NCI-H524 (cell line): ENCODE measurements around the gene TIMP2.
"Not testable (repeated sequence)": the region's sequence is repeated elsewhere in the genome, so short reads cannot be mapped to it uniquely, and the experiment has no call there.

Experiments
- DNase-seq, 2 experiments: peaks; one replicate each; lab custom pipeline; 2025; lab: John Stamatoyannopoulos, UW

The TIMP2 gene

DNA sequence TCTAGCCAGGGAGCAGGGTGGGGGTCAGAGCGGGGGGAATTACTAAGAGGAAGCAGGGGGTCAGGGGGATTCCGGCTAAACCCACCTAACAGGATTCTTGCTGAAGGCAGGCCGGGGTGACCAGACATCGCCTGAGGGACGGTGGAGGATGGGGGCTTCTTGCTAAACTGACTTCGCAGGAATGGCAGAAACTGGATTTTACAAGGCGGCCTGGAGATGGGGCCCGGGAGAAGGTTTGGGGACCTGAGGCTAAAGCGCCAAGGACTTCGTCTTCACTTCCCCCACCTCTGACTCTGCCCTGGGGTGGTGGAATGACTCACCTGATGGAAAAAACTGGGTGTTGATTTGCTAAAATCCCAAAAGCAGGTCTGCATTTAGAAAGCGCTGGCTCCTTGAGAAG, 31.1 kb upstream of the TIMP2 start:
- no peak for DNase-seq

DNA sequence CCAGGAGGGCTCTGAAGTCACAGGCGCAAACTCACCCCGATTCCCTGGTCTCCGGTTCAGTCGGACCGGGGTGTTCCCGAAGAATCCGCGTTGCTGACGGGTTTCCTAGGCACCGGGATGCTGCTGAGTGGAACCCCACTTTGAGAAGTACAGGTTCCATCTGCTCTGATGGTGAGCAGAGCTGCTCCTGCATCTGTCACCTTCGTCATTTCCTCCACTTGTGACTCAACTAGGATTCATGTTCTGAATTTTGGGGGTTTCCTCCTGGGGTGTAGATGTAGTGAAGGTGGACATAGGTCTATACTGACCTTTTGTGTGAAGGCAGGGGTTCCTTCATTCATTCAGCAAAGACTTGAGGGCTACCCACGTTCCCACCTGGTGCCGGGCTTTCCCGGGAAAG, 29.5 kb upstream of the TIMP2 start:
- no peak for DNase-seq

DNA sequence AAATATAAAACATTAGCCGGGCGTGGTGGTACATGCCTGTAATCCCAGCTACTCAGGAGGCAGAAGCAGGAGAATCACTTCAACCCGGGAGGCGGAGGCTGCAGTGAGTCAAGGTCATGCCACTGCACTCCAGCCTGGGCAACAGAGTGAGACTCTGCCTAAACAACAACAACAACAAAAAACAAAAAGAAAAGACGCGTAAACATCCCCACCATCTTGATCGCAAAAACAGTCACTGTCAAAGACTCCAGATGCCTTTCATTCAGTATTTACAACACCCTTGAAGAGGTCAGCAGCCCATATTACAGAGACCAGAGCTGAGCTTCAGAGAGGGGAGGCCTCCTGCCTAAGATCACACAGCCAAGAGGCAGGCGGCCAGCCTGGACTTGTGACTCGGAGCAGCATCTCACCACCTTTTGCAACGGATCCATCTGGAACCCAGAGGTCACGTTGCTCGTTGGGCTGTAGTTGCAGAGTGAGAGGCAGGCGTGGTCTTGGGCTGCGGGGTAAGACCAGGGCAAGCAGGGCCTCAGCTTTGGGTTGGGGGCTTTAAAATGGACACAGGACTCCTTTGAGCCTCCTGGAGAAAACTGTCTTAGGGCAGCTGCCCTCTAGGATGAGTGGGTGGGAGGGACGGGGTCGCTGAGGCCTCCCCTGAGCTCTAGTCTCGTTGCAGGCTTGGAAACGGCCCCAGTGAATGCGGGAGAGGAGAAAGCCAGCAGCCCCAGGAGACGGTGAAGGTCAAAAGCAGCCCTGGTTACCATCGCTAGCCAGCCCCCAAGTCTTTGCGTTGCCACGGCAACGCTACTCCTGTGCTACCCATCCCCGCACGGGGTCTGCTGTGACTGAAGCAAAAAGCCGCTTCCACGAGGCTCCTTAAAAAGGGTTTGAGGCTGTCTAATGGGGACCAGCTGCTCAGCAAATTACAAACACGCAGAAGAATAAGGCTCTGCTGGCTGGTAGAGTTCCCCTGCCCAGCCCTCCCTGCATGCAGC, 28.5 kb upstream of the TIMP2 start:
- DNase-seq, result peak; percentile 95 to 98

DNA sequence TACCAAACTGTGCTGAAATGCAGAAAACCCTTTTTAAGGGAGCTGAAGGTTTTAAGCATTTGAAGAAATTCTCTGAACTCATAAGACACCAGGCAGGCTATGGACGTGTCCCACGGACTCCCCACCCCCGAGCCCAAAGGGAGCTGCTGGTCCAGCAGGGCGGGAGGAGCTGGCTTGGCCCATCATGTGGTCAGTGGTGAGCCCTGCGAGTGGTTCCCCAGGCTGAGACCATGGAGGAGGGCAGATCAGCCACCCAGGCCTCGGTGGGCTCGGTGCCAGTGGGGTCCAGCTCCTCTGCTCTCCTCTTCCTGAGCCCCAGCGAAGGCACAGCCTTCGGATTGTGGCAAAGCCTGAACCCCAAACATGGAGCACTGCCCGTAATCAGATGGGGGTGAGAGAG, 27.5 kb upstream of the TIMP2 start:
- DNase-seq, result no peak

DNA sequence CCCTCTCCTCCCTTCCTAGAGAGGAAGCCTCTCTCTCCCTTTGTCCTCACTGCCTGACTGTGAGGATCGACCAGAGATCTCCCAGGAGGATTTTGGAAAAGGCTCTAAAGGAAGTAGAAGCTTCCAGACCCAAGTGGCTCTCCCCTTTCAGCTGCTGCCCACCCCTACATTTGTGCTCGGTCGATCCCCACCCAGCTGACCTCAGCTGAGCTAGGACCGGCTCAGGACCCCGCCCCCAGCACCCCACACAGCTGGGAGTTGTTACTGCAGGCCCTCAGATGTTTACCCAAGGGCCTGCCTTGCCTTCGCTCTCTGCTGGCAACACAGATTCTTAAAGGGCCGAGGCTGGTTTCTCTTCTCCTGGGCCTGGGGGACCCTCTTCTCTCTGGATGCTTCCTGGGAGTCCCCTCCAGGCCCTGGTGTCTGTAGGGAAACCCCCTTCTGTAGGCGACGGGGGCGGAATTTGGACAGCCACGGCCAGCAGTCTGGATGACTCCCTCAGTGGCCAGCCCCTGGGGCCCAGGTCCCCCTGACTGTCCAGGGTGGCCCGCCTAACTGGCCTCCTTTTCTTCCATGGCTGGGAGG, 26.9 kb upstream of the TIMP2 start:
- no peak for DNase-seq

DNA sequence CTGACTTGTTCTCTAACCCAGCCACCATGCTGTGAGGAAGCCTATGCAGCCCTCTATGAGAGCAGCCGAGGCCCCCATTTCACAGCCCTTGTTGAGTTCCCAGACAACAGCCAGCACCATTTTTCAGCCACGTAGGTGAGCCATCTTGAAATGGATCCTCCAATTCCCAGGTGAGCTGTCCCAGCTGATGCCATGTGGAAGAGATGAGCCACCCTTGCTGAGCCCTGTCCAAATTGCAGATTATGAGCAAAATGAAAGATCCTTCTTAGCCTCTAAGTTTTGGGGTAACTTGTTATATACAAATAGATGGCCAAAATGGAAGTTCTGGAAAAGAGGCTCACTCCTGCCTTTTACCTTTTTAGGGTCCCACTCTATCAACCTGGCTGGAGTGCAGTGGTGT, 25.7 kb upstream of the TIMP2 start:
- no peak for DNase-seq

DNA sequence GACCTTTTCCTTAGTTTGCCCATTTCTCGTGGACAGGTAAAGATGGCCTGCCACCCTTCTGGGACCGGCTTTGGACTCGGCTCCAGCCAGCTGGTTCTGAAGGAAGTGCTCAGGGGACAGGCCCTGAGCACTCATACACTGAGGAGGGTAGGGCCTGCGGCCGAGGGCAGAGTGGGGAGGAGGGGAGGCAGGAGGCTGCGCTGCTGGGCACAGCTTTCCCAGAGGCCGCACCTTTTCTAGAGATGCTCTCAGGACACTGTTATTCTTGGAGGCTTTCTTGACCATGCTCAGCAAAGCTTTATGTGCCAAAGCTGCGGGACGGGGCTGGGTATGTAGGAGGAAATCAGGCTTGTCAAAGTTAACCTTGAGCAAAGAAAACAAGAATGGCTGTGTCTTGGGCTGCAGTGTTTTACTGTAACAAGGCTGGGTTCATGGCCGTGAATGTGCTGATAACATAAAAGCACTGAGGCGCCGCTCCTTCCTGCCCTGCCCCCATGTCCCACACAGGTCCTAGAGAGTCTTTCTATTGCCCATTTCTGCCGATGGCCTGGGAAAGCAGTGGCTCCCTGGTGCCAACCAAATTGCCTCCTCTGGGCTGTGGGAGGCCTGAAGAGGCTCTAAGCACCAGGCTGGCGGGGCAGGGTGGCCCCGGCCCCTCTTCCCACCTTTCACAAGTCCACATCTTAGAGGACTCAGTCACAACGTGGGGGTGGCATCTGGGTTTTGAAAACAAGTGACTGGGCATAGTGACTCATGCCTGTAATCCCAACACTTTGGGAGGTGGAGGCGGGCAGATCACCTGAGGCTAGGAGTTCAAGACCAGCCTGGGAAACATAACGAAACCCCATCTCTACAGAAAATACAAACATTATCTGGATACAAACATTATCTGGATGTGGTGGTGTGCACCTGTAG, 22.3 kb upstream of the TIMP2 start:
- DNase-seq, result no peak

DNA sequence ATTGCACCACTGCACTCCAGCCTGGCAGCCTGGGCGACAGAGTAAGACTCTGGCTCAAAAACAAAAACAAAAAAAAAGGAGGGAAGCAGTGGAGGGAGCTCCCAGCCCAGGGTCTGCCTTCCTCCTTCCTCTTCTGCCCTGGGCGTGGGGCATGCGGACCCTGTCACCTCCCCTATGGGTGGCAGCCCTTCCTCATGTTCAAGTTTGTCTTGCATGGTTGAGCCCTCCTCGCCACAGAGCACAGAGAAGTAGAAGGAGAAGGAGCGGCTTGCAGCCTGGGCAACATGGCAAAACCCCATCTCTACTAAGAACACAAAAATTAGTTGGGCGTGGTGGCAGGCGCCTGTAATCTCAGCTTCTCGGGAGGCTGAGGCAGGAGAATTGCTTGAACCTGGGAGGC, 21.4 kb upstream of the TIMP2 start:
- no peak for DNase-seq

DNA sequence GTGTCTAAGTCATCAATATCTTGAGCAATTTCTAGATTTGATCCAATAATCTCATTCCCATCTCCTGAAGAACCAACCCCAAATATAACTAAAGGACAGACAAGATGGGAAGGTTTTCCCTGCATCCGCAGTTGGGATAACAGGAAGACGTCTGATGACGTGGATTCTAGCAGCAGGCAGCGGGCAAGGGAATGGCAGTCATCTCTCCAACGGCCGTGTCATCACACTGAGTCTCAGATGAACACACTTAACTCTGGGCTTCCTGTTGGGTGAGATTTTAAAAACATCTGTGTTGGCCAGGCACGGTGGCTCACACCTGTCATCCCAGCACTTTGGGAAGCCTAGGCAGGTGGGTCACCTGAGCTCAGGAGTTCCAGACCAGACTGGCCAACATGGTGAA, 20.9 kb upstream of the TIMP2 start:
- DNase-seq, result no peak

DNA sequence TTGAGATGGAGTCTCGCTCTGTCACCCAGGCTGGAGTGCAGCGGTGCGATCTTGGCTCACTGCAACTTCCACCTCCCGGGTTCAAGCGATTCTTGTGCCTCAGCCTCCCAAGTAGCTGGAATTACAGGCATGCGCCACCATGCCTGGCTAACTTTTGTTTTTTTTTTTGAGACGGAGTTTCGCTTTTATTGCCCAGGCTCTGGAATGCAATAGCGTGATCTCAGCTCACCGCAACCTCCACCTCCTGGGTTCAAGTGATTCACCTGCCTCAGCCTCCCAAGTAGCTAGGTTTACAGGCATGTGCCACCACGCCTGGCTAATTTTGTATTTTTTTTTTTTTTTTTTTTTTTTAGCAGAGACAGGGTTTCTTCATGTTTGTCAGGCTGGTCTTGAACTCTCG, 20.3 kb upstream of the TIMP2 start:
- DNase-seq, result not testable (repeated sequence)

DNA sequence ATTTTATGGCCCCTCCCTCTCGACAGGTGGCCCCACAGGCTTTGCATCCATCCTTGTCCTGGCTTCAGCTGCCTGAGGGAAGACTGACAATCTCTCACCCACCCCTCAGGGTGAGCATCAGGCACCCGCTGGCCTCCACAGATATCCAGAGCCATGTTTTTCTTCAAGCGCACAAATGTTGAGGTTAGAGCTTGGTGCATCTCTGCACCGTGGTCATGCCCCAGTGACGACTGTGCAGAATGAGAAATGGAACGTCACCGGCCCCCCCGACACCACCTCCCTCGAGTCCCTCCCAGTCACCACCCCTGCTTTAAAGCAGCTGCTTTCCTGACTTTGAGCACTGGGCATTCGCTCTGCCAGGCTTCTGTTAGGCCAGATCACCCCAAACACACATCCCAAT, 19.8 kb upstream of the TIMP2 start:
- no peak for DNase-seq

DNA sequence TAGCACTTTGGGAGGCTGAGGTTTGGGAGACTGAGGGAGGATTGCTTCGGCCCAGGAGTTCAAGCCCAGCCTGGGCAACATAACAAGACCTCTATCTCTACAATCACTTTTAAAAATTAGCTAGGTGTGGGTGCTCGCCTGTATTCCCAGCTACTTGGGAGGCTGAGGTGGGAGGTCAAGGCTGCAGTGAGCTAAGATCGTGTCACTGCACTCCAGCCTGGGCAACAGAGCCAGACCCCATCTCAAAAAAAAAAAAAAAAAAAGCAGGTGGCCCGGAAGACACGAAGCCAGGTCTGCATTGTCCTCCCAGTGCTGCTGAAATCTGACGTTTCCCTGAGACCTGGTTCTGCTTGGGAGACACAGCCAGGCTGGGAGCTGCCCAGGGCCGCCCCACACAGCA, 18.8 kb upstream of the TIMP2 start:
- no peak for DNase-seq

DNA sequence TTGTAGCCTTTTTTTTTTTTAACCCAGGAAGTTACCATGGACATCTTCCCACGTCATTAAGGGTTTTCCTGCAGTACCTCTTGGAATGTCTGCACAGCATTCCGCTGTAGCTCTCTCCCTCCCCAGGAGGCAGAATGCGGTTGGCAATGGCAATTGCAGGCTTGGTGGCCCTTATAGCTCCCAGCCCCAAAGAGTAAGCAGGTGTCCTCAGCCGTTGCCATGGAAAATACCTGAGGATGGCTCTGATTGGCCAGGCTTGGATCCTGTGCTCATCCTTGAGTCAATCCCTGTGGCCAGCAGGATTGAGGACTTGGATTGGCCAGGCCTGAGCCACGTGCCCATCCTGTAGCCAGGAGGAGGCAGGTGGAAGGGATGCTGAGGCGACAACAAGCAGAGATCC, 15.5 kb upstream of the TIMP2 start:
- DNase-seq, result peak; percentile 50 to 75

DNA sequence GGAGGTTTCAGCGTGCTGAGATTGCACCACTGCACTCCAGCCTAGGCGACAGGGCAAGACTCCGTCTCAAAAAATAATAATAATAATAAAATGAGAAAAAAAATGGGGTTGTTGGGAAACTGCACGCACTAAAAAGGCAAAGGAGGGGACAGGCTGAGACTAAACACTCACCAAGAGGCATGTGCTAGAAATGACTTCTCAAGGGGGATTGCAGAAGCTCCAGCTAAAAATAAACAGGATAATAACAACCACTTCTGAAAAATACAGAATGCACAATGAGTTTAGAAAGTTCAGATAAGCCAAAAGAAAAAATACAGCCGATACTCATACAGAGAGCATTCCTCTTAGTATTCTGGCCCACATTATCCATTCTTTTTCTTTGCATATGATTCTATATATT, 15.1 kb upstream of the TIMP2 start:
- DNase-seq, result no peak

DNA sequence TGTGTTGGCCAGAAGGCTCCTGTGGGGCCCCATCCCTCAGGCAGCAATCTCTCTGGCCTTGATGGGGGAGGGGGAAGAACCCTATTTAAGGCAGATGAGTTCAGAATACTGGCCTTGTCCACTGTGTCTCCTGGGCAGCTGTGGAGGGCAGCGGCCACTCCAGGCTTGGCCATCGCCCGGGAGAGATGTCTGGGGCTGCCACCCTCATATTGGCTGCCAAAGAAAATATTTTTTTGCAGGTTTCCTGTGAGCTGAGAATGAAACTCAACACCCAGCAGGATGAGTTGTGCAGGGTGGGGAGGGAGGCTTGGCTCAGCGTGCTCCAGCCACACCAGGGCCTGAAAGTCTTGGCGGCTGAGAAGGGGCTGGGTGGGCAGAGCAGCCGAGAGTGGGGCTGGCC, 14.4 kb upstream of the TIMP2 start:
- no peak for DNase-seq

DNA sequence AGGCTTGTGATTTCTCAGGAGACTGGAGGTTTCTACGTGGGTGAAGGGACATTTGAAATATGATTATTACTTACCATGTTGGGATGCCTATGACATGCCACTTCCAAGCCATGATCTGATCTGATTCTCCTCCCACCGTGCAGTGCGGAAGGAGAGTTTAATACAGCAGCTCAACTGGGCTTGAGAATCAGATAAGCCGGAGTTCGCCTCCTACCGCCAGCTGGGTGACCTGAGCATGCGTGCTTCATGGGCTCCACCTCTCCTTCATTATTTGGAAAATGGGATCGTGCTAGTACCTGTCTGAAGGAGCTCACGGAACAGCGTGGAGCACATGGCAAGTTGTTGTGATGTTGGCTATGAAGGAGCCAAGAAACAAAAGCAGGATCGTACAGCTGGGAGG, 12.4 kb upstream of the TIMP2 start:
- DNase-seq, result no peak

DNA sequence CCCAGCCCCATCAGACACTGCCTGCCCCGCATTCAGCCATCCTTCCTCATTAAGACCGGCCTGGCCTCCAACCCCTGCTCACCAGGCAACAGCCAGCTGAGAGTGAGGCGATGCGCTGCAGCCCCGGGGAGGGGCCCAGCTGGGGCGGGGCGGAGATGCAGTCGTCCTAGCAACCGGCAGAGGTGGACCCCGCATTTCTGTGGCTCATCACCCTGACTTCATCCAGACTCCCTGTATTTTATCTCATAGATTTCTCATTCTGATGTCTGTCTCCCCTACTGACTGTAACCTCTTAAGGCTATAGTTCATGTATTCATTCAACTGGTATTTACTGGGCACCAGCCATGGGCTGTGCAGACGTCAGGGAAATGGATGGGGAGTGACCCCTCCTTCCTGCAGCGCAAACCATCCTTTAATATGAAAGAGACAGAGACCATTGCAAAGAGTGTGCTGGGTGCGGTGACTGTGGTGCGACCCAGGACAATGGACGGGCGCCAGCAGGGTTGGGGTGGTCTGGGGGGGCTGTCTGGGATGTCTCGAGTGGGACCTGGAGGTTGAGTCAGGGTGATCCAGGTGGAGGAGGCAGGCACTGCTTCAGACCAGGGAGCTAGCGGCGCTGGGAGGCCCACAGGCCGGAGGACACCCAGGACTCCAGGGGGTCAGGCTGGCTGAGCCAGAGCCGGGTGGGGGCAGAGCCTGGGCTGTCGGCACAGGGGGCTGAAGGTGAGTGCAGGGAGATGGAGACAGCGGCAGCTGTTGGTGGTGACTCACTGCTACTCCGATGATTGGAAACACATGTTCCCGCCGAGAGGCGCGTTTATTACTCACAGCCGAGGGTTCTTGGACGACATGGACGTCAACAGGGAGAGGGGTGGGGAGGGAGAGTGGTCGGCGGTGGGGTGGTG, 10.5 kb upstream of the TIMP2 start:
- DNase-seq, result peak; percentile 92 to 97

DNA sequence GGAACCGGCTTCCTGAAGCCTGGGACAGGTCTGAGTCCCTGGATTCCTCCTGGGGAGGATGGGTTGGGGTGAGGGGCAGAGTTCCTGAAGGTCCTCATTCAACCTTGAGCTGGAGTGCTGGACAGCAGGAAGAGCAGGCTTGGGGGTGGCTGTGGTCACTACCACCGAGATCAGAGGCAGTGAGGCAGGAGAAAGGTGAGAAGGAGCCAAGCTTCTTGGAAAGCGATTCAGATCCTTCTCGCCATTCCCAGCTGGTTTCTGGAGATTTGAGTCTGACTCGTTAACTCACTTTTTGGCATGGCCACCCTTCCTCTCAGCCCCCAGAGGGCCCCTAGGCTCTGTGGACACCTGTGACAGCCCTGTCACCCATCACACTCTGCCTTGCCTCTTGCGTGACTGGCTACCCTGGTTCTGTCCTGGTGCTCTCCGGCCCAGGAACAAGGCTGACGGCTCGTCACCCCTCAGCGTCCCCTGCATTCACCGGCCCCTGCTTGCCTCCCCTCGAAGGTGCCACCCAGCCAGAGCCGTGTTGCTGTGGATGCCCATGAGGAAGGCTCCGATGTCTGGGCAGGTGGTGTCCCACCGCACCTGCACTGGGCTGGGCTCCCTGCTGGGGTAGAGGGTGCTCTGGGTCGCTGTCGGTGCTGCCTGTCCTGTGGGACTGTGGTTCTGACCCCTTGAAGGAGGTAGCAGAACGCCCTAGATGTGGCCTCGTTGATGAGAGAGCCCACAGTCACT, 9.7 kb upstream of the TIMP2 start:
- DNase-seq, result no peak

DNA sequence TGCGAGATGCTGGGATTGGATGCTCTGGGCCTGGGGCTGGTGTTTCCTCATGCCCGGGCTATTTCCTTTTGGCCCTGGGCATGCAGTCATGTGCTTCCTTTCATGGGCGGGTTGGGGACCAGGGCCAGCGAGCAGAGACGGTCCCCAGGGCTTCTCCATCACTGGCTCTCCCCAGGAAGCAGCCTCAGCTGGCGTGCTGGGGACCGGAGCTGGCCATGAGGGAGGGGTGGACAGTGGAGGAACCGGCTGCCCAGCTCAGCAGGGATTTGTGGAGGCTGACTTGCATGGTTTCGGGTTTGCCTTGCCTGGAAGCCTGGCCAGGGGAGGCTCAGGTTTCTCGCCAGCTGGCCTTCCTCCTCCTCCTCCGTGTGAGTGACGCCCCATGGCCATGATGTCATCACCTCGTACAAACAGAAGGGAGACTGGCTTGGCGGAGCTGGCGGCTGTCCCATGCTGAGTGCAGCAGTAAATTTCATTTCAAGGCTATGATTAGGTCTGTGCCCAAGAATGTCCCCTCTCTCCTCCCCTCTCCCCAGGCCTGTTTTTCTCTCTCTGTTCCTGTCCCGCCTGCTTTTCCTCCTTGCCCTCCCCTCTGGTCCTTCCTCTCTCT, 8.9 kb upstream of the TIMP2 start:
- peak; percentile 98 to 99 for DNase-seq
